Esophagus squamous epithelium (tissue), 4 donors: ENCODE measurements around the gene DCANP1.

Experiments used
- POLR2A ChIP-seq, 4 donors: fragments of 450-650 bp; IDR thresholded peaks; one replicate each; pipeline ENCODE4 v1.6.1; 2017; ENCODE audit warnings: antibody characterized with exemption in 4 of 4, mild to moderate bottlenecking in 4 of 4, moderate library complexity in 3 of 4
- TF ChIP-seq, protein P1 (sequence below), 6 experiments: fragments of 450-650 bp in 4 of 6; fragments of 200-600 bp in 2 of 6; sonication (generic) in 2 of 6; IDR thresholded peaks; one replicate each; pipeline ENCODE4 v1.5.1; 2016 to 2019; ENCODE audit warnings: antibody characterized with exemption in 6 of 6, mild to moderate bottlenecking in 4 of 6, moderate library complexity in 4 of 6

DNA sequence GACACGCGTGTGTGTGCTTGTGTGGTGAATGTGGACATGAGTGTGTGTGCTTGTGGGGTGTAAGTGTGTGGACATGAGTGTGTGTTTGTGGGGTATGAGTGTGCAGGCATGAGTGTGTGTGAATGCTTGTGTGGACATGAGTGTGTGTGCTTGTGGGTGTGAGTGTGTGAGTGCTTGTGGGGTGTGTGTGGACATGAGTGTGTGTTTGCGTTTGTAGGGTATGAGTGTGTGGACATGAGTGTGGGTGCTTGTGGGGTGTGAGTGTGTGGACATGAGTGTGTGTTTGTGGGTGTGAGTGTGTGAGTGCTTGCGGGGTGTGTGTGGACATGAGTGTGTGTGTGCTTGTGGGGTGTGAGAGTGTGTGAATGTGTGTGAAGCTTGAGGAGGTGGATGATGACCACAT is 34.8 kb upstream of the DCANP1 start:
- TF ChIP-seq, protein P1, sequence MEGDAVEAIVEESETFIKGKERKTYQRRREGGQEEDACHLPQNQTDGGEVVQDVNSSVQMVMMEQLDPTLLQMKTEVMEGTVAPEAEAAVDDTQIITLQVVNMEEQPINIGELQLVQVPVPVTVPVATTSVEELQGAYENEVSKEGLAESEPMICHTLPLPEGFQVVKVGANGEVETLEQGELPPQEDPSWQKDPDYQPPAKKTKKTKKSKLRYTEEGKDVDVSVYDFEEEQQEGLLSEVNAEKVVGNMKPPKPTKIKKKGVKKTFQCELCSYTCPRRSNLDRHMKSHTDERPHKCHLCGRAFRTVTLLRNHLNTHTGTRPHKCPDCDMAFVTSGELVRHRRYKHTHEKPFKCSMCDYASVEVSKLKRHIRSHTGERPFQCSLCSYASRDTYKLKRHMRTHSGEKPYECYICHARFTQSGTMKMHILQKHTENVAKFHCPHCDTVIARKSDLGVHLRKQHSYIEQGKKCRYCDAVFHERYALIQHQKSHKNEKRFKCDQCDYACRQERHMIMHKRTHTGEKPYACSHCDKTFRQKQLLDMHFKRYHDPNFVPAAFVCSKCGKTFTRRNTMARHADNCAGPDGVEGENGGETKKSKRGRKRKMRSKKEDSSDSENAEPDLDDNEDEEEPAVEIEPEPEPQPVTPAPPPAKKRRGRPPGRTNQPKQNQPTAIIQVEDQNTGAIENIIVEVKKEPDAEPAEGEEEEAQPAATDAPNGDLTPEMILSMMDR (IDR thresholded peaks at IDR 0.05), result no peak
- no peak for TF ChIP-seq POLR2A (IDR thresholded peaks at IDR 0.05)
